ENCODE data around the gene KLF8.

Gene KLF8

GRCh38 chrX:56219700-56220099 is 12.5 kb upstream of the KLF8 start:
- ATAC-seq = peak; percentile 56; the same call in 2 of the 3 replicates

GRCh38 chrX:56221101-56221500 is 11.1 kb upstream of the KLF8 start:
- no peak for ATAC-seq
- no peak for TF ChIP-seq BACH2 (CRISPR knock-in tag; IDR thresholded peaks at IDR 0.05; ENCODE audit: borderline replicate concordance)
- no peak for TF ChIP-seq TCF4 (CRISPR knock-in tag; IDR thresholded peaks at IDR 0.05; ENCODE audit: borderline replicate concordance)
- no peak for TF ChIP-seq ZFP30 (CRISPR knock-in tag; IDR thresholded peaks at IDR 0.05)
- TF ChIP-seq ZC3H10 (CRISPR knock-in tag; IDR thresholded peaks at IDR 0.05) = no peak
- no peak for TF ChIP-seq ESRRG (CRISPR knock-in tag; IDR thresholded peaks at IDR 0.05)
- TF ChIP-seq ZFP3 (CRISPR knock-in tag; IDR thresholded peaks at IDR 0.05) = no peak
- no peak for TF ChIP-seq OSR1 (CRISPR knock-in tag; IDR thresholded peaks at IDR 0.05)
- no peak for TF ChIP-seq RARB (CRISPR knock-in tag; IDR thresholded peaks at IDR 0.05)

More at GRCh38 chrX:56219700-56220099, 12.5 kb upstream of the KLF8 start:
- no peak for TF ChIP-seq BACH2 (CRISPR knock-in tag; IDR thresholded peaks at IDR 0.05; ENCODE audit: borderline replicate concordance)
- no peak for TF ChIP-seq GLIS3 (CRISPR knock-in tag; IDR thresholded peaks at IDR 0.05)
- no peak for TF ChIP-seq ZC3H10 (CRISPR knock-in tag; IDR thresholded peaks at IDR 0.05)
- no peak for TF ChIP-seq ZFP30 (CRISPR knock-in tag; IDR thresholded peaks at IDR 0.05)
- TF ChIP-seq CREB5 (CRISPR knock-in tag; IDR thresholded peaks at IDR 0.05; ENCODE audit: low read depth) = no peak
- TF ChIP-seq CSRNP3 (CRISPR knock-in tag; IDR thresholded peaks at IDR 0.05) = no peak
- TF ChIP-seq PPARA (CRISPR knock-in tag; IDR thresholded peaks at IDR 0.05; ENCODE audit: borderline replicate concordance) = no peak
- no peak for TF ChIP-seq RARB (CRISPR knock-in tag; IDR thresholded peaks at IDR 0.05)
- TF ChIP-seq ZNF565 (CRISPR knock-in tag; conservative IDR thresholded peaks at IDR 0.05; ENCODE audit: low read depth) = no peak
- TF ChIP-seq CSDC2 (CRISPR knock-in tag; IDR thresholded peaks at IDR 0.05) = no peak
- TF ChIP-seq ARNTL (CRISPR knock-in tag; IDR thresholded peaks at IDR 0.05; ENCODE audit: borderline replicate concordance, low read depth) = no peak
- no peak for TF ChIP-seq TCF4 (CRISPR knock-in tag; IDR thresholded peaks at IDR 0.05; ENCODE audit: borderline replicate concordance)
- TF ChIP-seq OSR1 (CRISPR knock-in tag; IDR thresholded peaks at IDR 0.05) = no peak
- no peak for TF ChIP-seq ZNF8 (CRISPR knock-in tag; IDR thresholded peaks at IDR 0.05)

DNA sequence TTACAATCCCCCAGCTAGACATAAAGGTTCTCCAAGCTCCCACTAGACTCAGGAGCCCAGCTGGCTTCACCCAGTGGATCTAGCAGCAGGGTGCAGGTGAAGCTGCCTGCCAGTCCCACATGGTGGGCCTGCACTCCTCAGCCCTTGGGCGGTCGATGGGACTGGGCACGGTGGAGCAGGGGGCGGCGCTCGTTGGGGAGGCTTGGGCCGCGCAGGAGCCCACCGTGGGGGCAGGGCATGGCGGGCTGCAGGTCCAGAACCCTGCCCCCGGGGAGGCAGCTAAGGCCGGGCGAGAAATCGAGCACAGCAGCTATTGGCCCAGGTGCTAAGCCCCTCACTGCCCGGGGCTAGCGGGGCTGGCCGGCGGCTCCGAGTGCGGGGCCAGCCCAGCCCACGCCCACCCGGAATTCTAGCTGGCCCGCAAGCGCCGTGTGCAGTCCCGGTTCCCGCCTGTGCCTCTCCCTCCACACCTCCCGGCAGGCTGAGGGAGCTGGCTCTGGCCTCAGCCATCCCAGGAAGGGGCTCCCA is 9.6 kb upstream of the KLF8 start:
- no peak for ATAC-seq
- no peak for TF ChIP-seq GLIS3 (CRISPR knock-in tag; IDR thresholded peaks at IDR 0.05)
- TF ChIP-seq ZFP30 (CRISPR knock-in tag; IDR thresholded peaks at IDR 0.05) = no peak
- no peak for TF ChIP-seq ESRRG (CRISPR knock-in tag; IDR thresholded peaks at IDR 0.05)
- TF ChIP-seq SNAI2 (CRISPR knock-in tag; IDR thresholded peaks at IDR 0.05) = no peak
- no peak for TF ChIP-seq OSR1 (CRISPR knock-in tag; IDR thresholded peaks at IDR 0.05)
- TF ChIP-seq TSHZ2 (CRISPR knock-in tag; IDR thresholded peaks at IDR 0.05) = no peak

- no peak for TF ChIP-seq ISL1 (CRISPR knock-in tag; IDR thresholded peaks at IDR 0.05)
- TF ChIP-seq PPARA (CRISPR knock-in tag; IDR thresholded peaks at IDR 0.05; ENCODE audit: borderline replicate concordance) = no peak
- TF ChIP-seq TCF4 (CRISPR knock-in tag; IDR thresholded peaks at IDR 0.05; ENCODE audit: borderline replicate concordance) = no peak
- TF ChIP-seq CSRNP3 (CRISPR knock-in tag; IDR thresholded peaks at IDR 0.05) = no peak
- no peak for TF ChIP-seq RARB (CRISPR knock-in tag; IDR thresholded peaks at IDR 0.05)
- no peak for TF ChIP-seq ZFP30 (CRISPR knock-in tag; IDR thresholded peaks at IDR 0.05)
- no peak for TF ChIP-seq POU6F1 (CRISPR knock-in tag; IDR thresholded peaks at IDR 0.05; ENCODE audit: borderline replicate concordance, low read depth)
- TF ChIP-seq ZNF8 (CRISPR knock-in tag; IDR thresholded peaks at IDR 0.05) = no peak
- no peak for ATAC-seq
Observed at GRCh38 chrX:56226980-56227379, 5.2 kb upstream of the KLF8 start.
